ENCODE measurements around the gene MYO16. TPM values are rescaled to one million over a fixed set of nuclear protein-coding genes. Genes with fewer than 3 reads are reported as not detected.
A peak's percentile ranks its signal among the peaks of the same experiment; 100 is the strongest.

Gene MYO16
- total RNA-seq, 1 donor from 2014 or later, result 0.27 TPM

GRCh38 chr13:108917581-108917980 is 288.2 kb downstream of the MYO16 start:
- ATAC-seq, result no peak
- DNase-seq (ENCODE audit: low spot score), result no peak
- intact Hi-C loops (cut with DNase I), result no loop called here

GRCh38 chr13:108919036-108919907 is 289.9 kb downstream of the MYO16 start:
- intact Hi-C loops (cut with DNase I), result no loop called here
- no peak for DNase-seq (ENCODE audit: low spot score)
- no peak for ATAC-seq

DNA sequence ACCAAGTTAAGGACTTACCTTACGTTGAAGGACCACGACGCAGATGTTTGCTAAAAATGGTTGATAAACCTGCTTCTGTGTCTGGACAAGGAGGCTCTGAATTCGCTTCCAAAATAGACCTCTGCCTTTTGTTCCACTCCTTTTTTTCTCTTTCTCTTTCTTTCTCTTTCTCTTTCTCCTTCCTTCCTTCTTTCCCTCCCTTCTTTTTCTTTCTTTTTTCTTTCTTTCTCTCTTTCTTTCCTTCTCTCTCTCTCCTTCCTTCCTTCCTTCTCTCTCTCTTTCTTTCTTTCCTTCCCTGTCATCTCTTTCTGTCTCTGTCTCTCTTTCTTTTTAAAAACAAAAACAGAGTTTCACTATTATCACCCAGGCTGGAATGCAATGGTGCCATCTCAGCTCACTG is 290.7 kb downstream of the MYO16 start:
- DNase-seq (ENCODE audit: low spot score), result no peak
- no peak for ATAC-seq
- intact Hi-C loops (cut with DNase I), result no loop called here

GRCh38 chr13:108921238-108921637 is 291.8 kb downstream of the MYO16 start:
- no peak for DNase-seq (ENCODE audit: low spot score)
- intact Hi-C loops (cut with DNase I), result no loop called here
- ATAC-seq, result no peak

GRCh38 chr13:108922108-108922507 is 292.7 kb downstream of the MYO16 start:
- DNase-seq (ENCODE audit: low spot score), result no peak
- intact Hi-C loops (cut with DNase I), result no loop called here
- ATAC-seq, result no peak

DNA sequence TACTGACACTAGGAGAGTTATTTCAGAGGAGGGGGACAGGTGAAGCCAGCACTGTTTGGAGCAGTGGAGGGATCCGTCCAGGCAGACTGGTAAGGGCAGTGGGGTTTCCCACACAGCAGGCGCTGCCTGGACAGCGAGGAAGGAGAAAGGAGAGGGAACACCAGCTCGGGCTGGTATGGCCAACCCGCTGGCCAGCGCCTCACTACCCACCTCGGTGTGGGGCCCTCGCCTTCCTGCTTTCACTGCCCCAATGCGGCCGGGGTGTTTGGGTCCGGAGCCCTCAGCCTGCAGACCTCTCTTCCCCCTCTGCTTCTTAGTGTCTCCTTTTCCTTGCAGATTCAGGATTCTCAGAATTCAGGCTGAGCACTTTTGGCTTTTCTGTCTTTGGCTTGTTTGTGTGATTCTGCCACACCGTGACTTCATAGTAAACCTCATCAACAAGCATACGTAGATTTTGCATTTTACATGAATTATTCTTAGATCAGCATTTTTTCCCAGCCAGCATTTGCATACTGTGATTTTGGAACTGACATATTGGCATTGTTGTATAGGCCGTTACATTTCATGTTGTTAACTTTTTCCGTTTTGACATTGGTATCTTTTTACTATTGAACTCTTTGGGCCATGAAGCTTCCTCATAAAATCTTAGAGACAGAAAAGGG is 294.1 kb downstream of the MYO16 start:
- no peak for DNase-seq (ENCODE audit: low spot score)
- intact Hi-C loops (cut with DNase I), result no loop called here

DNA sequence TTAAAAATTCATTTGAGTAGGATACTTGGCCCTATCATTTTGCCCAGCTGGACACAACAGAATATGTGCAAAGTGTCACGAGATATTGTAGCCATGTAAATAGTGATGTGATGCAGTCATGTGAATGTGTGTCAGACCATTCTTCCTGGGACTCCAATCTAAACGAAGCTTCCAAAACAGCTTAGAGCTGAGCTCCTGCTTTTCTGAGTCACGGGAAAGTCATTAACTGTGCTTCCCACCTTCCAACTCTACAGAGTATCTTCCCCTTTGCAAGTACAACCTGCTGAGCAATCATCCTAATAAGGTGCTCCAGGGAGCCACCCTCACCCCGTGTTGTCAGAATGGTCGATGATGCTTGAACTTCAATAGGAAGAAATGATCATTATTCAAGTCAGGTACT is 294.7 kb downstream of the MYO16 start:
- DNase-seq (ENCODE audit: low spot score) (no peak), ATAC-seq (no peak)
- intact Hi-C loops (cut with DNase I), result no loop called here

More for the DNA sequence above, 294.1 kb downstream of the MYO16 start:
- no peak for ATAC-seq

GRCh38 chr13:108924541-108924940 is 295.1 kb downstream of the MYO16 start:
- no peak for ATAC-seq

DNA sequence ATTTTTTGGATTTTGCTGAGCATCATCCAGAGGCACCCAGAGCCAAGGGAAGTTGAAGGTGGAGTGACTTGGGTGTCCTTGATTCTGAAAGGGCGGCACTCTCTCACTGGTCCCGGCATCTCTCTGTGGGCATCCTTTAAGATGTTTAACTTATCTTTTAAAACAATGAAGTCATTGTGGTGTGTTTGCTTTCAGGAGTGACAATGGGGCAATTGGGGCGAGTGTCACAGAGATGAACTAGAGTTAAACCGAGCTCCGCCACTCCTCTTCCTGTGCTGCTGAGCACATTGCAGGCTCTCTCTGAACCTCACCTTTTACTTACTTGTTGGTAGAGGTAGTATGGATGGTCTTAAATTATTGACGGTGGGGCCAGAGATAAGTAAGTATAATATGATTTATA is 295.7 kb downstream of the MYO16 start:
- no peak for DNase-seq (ENCODE audit: low spot score)
- intact Hi-C loops (cut with DNase I), result no loop called here
- no peak for ATAC-seq

More at GRCh38 chr13:108924541-108924940, 295.1 kb downstream of the MYO16 start:
- no peak for DNase-seq (ENCODE audit: low spot score)
- intact Hi-C loops (cut with DNase I), result no loop called here

GRCh38 chr13:108926862-108927261 is 297.5 kb downstream of the MYO16 start:
- ATAC-seq (no peak), DNase-seq (ENCODE audit: low spot score) (no peak)
- intact Hi-C loops (cut with DNase I), result no loop called here

- intact Hi-C loops (cut with DNase I), result no loop called here
- ATAC-seq (no peak), DNase-seq (ENCODE audit: low spot score) (no peak)
Observed at GRCh38 chr13:108927615-108928014, 298.2 kb downstream of the MYO16 start.

DNA sequence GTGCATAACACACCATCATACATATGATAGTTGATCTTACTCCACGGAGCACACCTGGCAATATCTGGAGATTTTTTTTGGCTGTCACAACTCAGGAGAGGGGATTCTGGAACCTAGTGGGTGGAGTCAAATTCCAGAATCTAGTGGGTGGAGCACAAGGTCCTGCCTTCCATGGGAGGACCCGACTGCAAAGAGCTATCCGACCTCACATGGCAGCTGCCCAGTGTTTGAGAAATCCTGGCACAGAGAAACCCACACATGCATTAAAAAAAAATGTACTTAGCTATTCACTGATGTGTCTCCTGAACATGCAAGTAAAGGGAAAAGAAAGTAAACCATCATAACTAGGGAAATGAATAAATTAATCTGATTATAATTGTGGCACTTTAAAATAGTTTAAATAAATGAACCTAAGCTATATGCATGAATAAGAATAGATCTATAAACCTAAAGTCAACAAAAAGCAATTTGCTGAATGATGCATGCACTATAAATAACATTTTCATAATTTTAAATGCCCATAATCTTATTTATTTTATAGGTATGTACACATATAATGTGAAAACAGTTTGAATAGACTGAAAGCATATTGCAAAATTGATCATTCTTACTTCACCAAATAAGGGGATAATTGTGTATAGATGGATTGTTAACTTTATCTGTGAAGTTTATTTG is 300.3 kb downstream of the MYO16 start:
- DNase-seq (ENCODE audit: low spot score) (no peak), ATAC-seq (no peak)
- intact Hi-C loops (cut with DNase I), result no loop called here

- no peak for DNase-seq (ENCODE audit: low spot score)
- intact Hi-C loops (cut with DNase I), result no loop called here
- peak; percentile 53 for ATAC-seq
Observed at GRCh38 chr13:108932196-108932595, 302.8 kb downstream of the MYO16 start.

GRCh38 chr13:108933061-108933460 is 303.6 kb downstream of the MYO16 start:
- no peak for ATAC-seq

GRCh38 chr13:108938155-108938554 is 308.7 kb downstream of the MYO16 start:
- no peak for ATAC-seq
- DNase-seq (ENCODE audit: low spot score), result no peak

More at GRCh38 chr13:108933061-108933460, 303.6 kb downstream of the MYO16 start:
- intact Hi-C loops (cut with DNase I), result no loop called here
- no peak for DNase-seq (ENCODE audit: low spot score)

GRCh38 chr13:108940121-108940520 is 310.7 kb downstream of the MYO16 start:
- ATAC-seq, result no peak
- intact Hi-C loops (cut with DNase I), result no loop called here

More at GRCh38 chr13:108938155-108938554, 308.7 kb downstream of the MYO16 start:
- intact Hi-C loops (cut with DNase I), result no loop called here

GRCh38 chr13:108943842-108944241 is 314.4 kb downstream of the MYO16 start:
- DNase-seq (ENCODE audit: low spot score) (no peak), ATAC-seq (no peak)
- intact Hi-C loops (cut with DNase I), result no loop called here

More at GRCh38 chr13:108940121-108940520, 310.7 kb downstream of the MYO16 start:
- no peak for DNase-seq (ENCODE audit: low spot score)

DNA sequence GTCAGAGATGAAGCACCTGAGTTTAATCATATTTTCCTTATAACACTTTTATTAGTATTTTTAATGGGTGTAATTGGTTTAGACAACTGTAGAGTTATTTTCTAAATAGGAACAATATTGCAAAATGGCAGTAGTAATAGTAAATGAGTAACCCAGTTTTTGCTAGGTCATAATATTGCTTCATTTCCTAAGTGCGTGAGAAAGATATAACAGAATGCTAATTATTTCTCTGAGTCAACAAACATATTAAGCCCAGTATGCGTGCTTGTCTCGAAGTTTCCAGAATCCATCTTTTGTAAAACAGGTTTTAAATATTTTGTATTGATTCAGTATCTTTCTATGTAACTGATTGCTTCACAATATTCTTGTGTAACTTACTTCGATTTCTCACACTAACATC is 315.3 kb downstream of the MYO16 start:
- no peak for ATAC-seq
- intact Hi-C loops (cut with DNase I), result no loop called here
- no peak for DNase-seq (ENCODE audit: low spot score)

DNA sequence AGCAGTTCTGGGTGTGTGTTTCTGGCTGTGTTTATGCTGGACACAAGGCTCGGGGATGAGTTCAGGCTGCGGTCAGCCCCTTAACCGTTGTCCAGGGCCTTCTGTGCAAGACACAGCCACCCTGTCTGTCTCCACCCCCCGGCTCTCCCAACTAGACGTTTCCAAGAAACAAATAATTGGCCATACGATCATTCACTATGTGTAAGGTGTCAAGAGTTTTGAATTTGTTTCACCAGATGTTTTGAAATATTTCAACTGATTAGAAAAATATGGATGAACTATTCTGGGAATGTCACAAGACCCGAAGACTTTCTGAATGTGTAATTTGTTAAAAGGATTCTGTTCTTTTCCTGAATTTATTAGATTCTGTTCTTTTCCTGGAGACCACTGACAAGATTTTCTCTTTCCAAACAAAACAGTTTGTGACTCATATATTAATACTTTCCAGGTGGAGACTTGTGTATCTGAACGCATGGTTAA is 318.2 kb downstream of the MYO16 start:
- DNase-seq (ENCODE audit: low spot score) (peak; percentile 79), ATAC-seq (peak; percentile 97)
- intact Hi-C loops (cut with DNase I), result no loop called here

Data from sciatic nerve (tissue), 2 donors.